ENCODE results near the gene YIPF5. TPM values are rescaled to one million over a fixed set of nuclear protein-coding genes. Genes with fewer than 3 reads are reported as not detected.

The YIPF5 gene
- total and polyA plus RNA-seq, 2 experiments from 2014 or later: 201 to 236 TPM

DNA sequence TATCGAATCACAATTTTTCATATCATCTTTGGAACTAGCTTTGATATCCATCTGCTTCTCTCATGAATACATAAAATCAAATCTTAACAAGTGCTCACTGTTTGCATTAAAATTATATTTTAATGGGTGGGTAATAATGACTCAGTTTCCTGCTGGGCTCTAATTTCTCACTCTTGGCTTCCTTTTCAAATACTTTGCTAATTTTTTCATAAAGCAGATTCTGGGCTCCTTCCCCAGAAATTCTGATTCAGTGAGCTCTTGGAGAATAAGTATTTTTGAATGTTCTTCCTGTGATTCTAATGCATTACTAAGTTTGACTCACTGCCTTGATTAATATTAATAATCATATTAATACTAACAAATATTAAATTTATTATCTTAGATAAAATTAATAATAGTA, 48.9 kb downstream of the YIPF5 start:
- Histone ChIP-seq H3K36me3 (ENCODE audit: low read depth) (no peaks in the 10 kb centered on the region), H3K9me3 (ENCODE audit: low read depth) (no peaks in the 10 kb centered on the region), H3K4me2 (ENCODE audit: unreplicated experiment) (peak overlapping the region; percentile 20), H3K27ac (peak overlapping the region; percentile 23; the same call in 1 of the 2 replicates), H3K9ac (no peak overlapping the region), H3K4me3 (no peak overlapping the region), H3K27me3 (replicated peaks; ENCODE audit: insufficient read depth) (no peaks in the 10 kb centered on the region), H4K20me1 (ENCODE audit: insufficient read depth) (no peaks in the 10 kb centered on the region), H3K4me1 (ENCODE audit: insufficient read depth) (peaks cover 39% of the 10 kb centered on the region), H3K79me2 (ENCODE audit: insufficient read depth) (no peaks in the 10 kb centered on the region), H2AFZ (no peak overlapping the region), H3K9me2 (ENCODE audit: insufficient read depth) (no peaks in the 10 kb centered on the region), H3F3A (ENCODE audit: insufficient read depth) (peaks cover 18% of the 10 kb centered on the region)
- in situ Hi-C loops (cut with MboI): no loop called here
- WGBS, 2 experiments (ENCODE audit: low coverage in 1 of 2, low lambda C conversion rate in 2 of 2, missing lambda C conversion rate in 2 of 2): 100% methylated on average over 1 of the region's 1 CpG
- no peak for TF ChIP-seq EZH2 (IDR thresholded peaks at IDR 0.05; ENCODE audit: insufficient read depth, poor library complexity, severe bottlenecking)
- TF ChIP-seq EZH2phosphoT487 (IDR thresholded peaks at IDR 0.05; ENCODE audit: insufficient read depth, low read depth): no peak
- peak; percentile 60 for DNase-seq

DNA sequence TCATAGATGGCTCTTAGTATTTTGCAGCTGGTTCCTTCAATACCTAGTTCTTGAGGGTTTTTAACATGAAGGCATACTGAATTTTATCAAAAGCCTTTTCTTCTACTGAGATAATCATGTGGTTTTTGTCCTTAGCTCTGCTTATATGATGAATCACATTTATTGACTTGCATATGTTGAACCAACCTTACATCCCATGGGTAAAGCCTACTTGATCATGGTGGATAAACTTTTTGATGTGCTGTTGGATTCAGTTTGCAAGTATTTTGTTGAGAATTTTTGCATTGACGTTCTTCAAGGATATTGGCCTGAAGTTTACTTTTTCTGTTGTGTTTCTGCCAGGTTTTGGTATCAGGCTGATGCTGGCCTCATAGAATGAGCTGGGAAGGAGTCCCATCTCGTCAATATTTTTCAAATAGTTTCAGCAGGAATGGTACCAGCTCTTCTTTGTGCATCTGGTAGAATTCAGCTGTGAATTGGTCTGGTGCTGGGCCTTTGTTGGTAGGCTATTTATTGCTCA, 49.7 kb downstream of the YIPF5 start:
- Histone ChIP-seq H3K27ac (no peak overlapping the region), H3F3A (ENCODE audit: insufficient read depth) (peaks cover 18% of the 10 kb centered on the region), H3K4me2 (ENCODE audit: unreplicated experiment) (no peak overlapping the region), H3K79me2 (ENCODE audit: insufficient read depth) (no peaks in the 10 kb centered on the region), H3K9ac (no peak overlapping the region), H3K27me3 (replicated peaks; ENCODE audit: insufficient read depth) (no peaks in the 10 kb centered on the region), H2AFZ (0 out of 2 replicates have a peak overlapping the region, but pooled peaks have one; percentile 12), H3K4me3 (no peak overlapping the region), H3K9me3 (ENCODE audit: low read depth) (no peaks in the 10 kb centered on the region), H3K9me2 (ENCODE audit: insufficient read depth) (no peaks in the 10 kb centered on the region), H3K36me3 (ENCODE audit: low read depth) (no peaks in the 10 kb centered on the region), H4K20me1 (ENCODE audit: insufficient read depth) (no peaks in the 10 kb centered on the region), H3K4me1 (ENCODE audit: insufficient read depth) (peaks cover 34% of the 10 kb centered on the region)
- WGBS, 2 experiments (ENCODE audit: low coverage in 1 of 2, low lambda C conversion rate in 2 of 2, missing lambda C conversion rate in 2 of 2): 35 to 46% methylated on average over 2 of the region's 2 CpGs
- no peak for TF ChIP-seq EZH2phosphoT487 (IDR thresholded peaks at IDR 0.05; ENCODE audit: insufficient read depth, low read depth)
- DNase-seq: no peak
- in situ Hi-C loops (cut with MboI): no loop called here

DNA sequence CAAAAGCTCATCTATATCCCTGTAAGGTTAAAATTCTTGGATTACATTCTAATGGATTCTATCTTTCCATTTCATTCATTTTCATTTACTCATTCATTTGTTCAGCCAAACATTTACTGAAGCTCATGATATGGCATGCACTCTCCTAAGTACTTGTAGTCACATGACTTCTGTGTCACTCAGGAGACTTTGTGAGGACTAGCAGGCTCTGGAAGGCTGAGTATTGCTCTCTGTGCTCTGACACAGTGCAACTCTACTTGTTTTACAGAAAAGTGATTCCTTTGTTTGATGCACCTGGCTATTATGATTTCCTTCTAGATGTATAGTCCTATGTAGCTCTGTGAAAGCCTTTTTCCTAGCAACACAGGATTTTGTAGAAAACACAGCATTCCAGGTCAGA, 53.0 kb downstream of the YIPF5 start:
- Histone ChIP-seq H2AFZ (no peak overlapping the region), H3K27me3 (replicated peaks; ENCODE audit: insufficient read depth) (no peaks in the 10 kb centered on the region), H4K20me1 (ENCODE audit: insufficient read depth) (no peaks in the 10 kb centered on the region), H3K4me1 (ENCODE audit: insufficient read depth) (peaks cover 20% of the 10 kb centered on the region), H3F3A (ENCODE audit: insufficient read depth) (peaks cover 13% of the 10 kb centered on the region), H3K4me3 (no peak overlapping the region), H3K36me3 (ENCODE audit: low read depth) (no peaks in the 10 kb centered on the region), H3K4me2 (ENCODE audit: unreplicated experiment) (no peak overlapping the region), H3K27ac (no peak overlapping the region), H3K9me2 (ENCODE audit: insufficient read depth) (no peaks in the 10 kb centered on the region), H3K9ac (no peak overlapping the region), H3K9me3 (ENCODE audit: low read depth) (no peaks in the 10 kb centered on the region), H3K79me2 (ENCODE audit: insufficient read depth) (no peaks in the 10 kb centered on the region)
- in situ Hi-C loops (cut with MboI): no loop called here
- DNase-seq: no peak
- TF ChIP-seq EZH2 (IDR thresholded peaks at IDR 0.05; ENCODE audit: insufficient read depth, poor library complexity, severe bottlenecking): no peak
- no peak for TF ChIP-seq EZH2phosphoT487 (IDR thresholded peaks at IDR 0.05; ENCODE audit: insufficient read depth, low read depth)

DNA sequence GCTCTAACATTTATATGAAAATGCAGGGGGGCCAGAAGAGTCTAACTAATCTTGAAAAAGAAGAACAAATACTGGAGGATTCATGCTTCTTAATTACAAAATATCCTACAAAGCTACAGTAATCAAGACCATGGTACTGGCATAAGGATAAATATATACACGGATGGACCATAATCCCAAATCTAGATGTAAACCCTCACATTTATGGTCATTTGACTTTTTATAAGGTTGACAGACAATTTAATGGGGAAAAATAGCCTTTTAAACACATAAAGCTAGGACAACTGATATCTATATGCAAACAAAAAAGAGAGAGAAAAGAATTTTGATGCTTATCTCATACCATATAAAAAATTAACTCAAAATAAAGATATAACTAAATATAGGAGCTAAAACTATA, 55.9 kb downstream of the YIPF5 start:
- Histone ChIP-seq H2AFZ (no peak overlapping the region), H3K9me2 (ENCODE audit: insufficient read depth) (no peaks in the 10 kb centered on the region), H3K9me3 (ENCODE audit: low read depth) (no peaks in the 10 kb centered on the region), H3K4me2 (ENCODE audit: unreplicated experiment) (no peak overlapping the region), H3K27me3 (replicated peaks; ENCODE audit: insufficient read depth) (no peaks in the 10 kb centered on the region), H4K20me1 (ENCODE audit: insufficient read depth) (no peaks in the 10 kb centered on the region), H3K36me3 (ENCODE audit: low read depth) (no peaks in the 10 kb centered on the region), H3K4me1 (ENCODE audit: insufficient read depth) (no peaks in the 10 kb centered on the region), H3K4me3 (no peak overlapping the region), H3F3A (ENCODE audit: insufficient read depth) (no peaks in the 10 kb centered on the region), H3K27ac (no peak overlapping the region), H3K9ac (no peak overlapping the region), H3K79me2 (ENCODE audit: insufficient read depth) (no peaks in the 10 kb centered on the region)
- no peak for TF ChIP-seq EZH2phosphoT487 (IDR thresholded peaks at IDR 0.05; ENCODE audit: insufficient read depth, low read depth)
- no peak for TF ChIP-seq EZH2 (IDR thresholded peaks at IDR 0.05; ENCODE audit: insufficient read depth, poor library complexity, severe bottlenecking)
- in situ Hi-C loops (cut with MboI): no loop called here
- 61 to 62% methylated on average over 1 of the region's 1 CpG for WGBS, 2 experiments (ENCODE audit: low coverage in 1 of 2, low lambda C conversion rate in 2 of 2, missing lambda C conversion rate in 2 of 2)
- DNase-seq: no peak

Small RNAs within 50 kb of the gene (small RNA-seq; reads per million reads assigned to genes)
- not detected for gene RN7SL87P (ENCODE audit: low read depth, low replicate concordance)

Other genes with a start within 250 kb of the YIPF5 start
- gene KCTD16, start 214 bp upstream of the YIPF5 start, total RNA-seq (2014; rRNA removed; shearing (Covaris generic)): 0.65 and 1.0 TPM in 2 replicates
- gene KCTD16, start 214 bp upstream of the YIPF5 start, polyA plus RNA-seq (2016; fragmentation: Nextera tagmentation; extraction: Ambion mirVana): 0.25 and 0.34 TPM in 2 replicates

Data from GM23248 (cell line).